H1 (cell line): ENCODE data around the gene RIN3. TPM values are rescaled to one million over a fixed set of nuclear protein-coding genes. Genes with fewer than 3 reads are reported as not detected.

Source experiments
- polyA plus RNA-seq, 7 experiments: library from polyadenylated mRNA; depleted of rRNA in 3 of 7; stranded (reverse) in 5 of 7; unstranded in 2 of 7; fragments of >200 nt in 5 of 7; fragments of 200-250 nt in 2 of 7; gene quantifications; 1 replicate in 5 of 7; 2 replicates in 1 of 7; 4 replicates in 1 of 7; pipeline versions ENCODE4 v1.2.1 to v1.2.3, GENCODE V29; 2011 to 2013; ENCODE audit warnings: missing spikeins in 2 of 7, mixed read lengths in 2 of 7
- total RNA-seq: library from RNA; stranded (reverse); fragmentation: NEBNext Ultra II Directional; extraction: Animal tissue kit (Norgen Biotek cat#: 25700); gene quantifications from 2 replicates; pipeline ENCODE4 v1.2.1, GENCODE V29; 2021
- TF ChIP-seq, protein P1 (sequence below), 3 experiments: IDR thresholded peaks; 1 replicate in 2 of 3; 2 replicates in 1 of 3; pipeline versions ENCODE4 v1.5.1 to v1.6.1; 2011; ENCODE audit warnings: low read length in 3 of 3, mild to moderate bottlenecking in 3 of 3, inconsistent platforms in 2 of 3, low read depth in 1 of 3, moderate library complexity in 1 of 3; ENCODE audit not compliant: insufficient read depth in 1 of 3; ENCODE audit errors: control extremely low read depth in 1 of 3

Gene RIN3
- total and polyA plus RNA-seq, 2 of the 8 experiments (the other 6 are each of a cell fraction or from before 2014, with no cell fraction given), result 0.59 to 1.5 TPM

DNA sequence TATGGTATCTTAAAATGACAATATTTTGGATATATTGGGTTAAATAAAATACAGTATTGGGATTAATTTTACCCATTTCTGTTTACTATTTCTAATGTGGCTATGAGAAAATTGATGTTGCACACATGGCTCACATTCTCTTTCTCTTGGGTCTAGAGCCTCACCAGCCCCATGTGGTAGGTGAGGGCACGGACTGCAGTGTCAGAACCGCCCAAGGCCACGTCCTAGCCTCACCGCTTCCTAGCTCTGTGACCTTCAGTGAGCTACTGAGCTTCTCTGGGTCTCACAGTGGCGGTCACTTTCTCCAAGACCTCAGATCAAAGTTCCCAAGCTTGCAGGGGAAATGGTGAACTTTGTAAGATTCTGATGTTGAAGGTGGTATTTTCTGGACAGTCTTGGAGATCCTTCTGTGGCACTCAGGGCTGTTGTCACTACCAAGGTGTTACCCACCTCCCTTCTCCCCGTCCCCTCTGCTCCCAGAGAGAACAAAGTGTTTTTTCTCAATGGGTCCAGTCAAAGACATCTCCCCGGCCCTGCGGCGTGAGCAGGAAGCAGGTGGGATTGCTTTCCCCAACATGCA is 87.6 kb downstream of the RIN3 start (continued):
- TF ChIP-seq, protein P1, sequence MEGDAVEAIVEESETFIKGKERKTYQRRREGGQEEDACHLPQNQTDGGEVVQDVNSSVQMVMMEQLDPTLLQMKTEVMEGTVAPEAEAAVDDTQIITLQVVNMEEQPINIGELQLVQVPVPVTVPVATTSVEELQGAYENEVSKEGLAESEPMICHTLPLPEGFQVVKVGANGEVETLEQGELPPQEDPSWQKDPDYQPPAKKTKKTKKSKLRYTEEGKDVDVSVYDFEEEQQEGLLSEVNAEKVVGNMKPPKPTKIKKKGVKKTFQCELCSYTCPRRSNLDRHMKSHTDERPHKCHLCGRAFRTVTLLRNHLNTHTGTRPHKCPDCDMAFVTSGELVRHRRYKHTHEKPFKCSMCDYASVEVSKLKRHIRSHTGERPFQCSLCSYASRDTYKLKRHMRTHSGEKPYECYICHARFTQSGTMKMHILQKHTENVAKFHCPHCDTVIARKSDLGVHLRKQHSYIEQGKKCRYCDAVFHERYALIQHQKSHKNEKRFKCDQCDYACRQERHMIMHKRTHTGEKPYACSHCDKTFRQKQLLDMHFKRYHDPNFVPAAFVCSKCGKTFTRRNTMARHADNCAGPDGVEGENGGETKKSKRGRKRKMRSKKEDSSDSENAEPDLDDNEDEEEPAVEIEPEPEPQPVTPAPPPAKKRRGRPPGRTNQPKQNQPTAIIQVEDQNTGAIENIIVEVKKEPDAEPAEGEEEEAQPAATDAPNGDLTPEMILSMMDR (IDR thresholded peaks at IDR 0.05; ENCODE audit: control extremely low read depth in 1 of 3, insufficient read depth in 1 of 3, low read depth in 1 of 3, low read length in 3 of 3), result no peak
